ENCODE measurements around the gene CFAP141.

Gene CFAP141

DNA sequence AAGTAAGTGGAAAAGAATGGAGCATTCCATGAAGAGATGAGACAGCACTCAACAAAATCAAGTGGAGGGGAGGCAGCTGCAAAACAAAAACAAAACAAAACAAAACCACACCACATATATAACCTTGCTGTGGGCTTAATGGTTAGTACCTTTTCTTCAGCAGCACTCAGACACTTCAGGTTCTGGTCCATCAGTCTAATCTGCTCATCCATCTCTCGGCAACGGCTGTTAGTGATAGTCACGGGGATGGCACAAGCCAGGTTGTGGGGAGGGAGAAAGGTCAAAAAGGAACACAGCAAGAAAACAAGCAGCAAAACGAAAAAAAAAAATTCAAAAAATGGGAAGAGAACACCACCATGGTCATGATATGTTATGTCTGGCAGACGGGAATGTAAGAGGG lies 34.3 kb downstream of the CFAP141 start:
- no peak for DNase-seq (ENCODE audit: low spot score)

DNA sequence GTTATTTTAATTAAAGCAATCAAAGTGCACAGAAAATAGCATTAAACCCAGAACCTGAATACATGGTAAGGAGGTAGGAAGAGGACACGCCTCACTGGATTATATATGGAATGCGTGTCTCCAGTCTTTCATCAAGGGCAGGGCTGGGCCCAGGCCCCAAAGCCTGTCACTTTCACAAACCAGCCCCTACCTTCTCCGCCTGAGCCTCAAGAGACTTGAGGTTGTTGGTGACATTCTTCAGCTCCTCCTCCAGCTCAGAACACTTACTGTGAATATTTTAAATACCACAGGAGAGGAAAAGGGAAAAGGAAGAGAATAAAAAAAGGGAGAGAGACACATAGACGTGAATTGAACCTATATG lies 34.9 kb downstream of the CFAP141 start:
- DNase-seq (ENCODE audit: low spot score) = no peak

DNA sequence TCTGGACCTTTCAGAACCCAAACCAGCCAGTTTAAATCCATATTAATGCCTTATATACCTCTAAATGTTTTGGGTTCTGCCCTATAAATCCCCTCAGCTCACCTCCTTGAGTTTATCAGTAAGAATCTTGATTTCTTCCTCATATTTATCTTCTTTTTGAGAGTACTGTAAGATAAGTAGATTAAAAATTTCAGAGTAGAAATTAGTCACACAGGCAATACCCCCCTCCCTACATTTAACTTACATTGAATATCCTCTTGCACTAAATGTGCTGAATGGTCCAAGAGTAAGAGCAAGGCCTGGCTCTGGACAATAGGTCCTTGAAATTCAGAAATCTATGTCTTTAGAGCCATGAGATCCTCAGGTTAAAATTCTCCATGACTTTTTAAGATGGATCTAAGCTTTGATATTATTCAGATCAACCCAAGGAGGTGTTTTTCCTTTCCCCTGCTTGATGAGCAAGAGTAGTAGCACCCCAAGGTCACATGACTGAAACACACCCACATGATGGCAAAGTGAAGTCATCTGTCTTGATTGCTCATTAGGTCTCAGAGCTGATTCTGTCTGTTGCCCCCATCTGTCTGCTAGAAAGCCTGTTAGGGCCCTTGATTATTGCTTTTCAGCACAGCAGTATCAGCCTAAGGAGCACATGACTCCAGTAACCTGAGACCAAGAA lies 35.4 kb downstream of the CFAP141 start:
- DNase-seq (ENCODE audit: low spot score) = no peak

DNA sequence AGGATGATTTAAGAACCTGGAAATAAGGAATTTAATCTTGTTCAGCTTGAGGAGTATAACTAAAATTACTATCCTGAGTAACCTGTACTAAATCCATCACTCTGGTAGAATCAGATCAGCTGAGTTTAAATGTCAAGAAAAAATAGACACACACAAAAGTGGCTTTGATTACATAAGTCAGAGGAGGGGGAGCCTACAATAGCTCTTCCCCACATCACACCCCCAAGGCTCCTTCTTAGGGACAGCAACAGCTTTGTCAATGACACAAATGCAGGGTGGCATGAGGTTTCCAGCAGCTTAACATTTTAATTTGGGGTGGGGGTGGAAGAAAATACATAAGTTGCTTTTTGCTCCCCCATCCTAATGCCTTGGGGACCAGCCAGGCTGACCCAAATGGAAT lies 38.7 kb downstream of the CFAP141 start:
- DNase-seq (ENCODE audit: low spot score) = no peak

DNA sequence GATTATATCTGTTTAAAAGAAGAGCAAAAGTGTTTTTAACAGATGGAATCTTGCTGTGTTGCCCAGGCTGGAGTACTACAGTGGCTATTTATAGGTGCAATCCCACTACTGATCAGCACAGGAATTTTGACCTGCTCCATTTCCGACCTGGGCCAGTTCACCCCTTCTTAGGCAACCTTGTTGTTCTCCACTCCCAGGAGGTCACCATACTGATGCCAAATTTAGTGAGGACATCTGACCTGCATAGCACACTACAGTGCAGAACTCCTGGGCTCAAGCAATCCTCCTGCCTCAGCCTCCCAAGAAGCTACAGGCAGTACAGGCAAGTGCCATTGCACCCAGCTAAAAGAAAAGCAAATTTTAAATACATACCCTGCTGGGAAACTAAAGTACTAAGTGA lies 39.9 kb downstream of the CFAP141 start:
- DNase-seq (ENCODE audit: low spot score) = no peak

DNA sequence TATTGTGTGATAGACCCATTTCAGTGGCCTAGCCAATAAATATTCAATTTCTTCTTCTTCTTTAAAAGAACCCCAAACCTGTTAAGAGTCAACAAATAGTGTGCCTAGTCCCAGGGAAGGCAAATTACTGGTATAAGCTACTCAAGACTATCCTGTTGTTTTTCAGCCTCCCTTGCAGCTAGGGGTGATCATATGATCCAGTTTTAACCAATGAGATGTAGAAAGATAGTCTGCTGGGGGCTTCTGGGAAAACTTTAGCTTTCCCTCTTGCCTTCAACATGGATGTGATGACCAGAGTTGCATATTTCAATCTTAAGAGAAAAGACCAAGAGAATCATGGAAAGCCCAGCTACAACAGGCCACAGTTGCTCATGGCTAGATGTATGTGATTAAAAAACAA lies 46.6 kb downstream of the CFAP141 start:
- DNase-seq (ENCODE audit: low spot score) = no peak

DNA sequence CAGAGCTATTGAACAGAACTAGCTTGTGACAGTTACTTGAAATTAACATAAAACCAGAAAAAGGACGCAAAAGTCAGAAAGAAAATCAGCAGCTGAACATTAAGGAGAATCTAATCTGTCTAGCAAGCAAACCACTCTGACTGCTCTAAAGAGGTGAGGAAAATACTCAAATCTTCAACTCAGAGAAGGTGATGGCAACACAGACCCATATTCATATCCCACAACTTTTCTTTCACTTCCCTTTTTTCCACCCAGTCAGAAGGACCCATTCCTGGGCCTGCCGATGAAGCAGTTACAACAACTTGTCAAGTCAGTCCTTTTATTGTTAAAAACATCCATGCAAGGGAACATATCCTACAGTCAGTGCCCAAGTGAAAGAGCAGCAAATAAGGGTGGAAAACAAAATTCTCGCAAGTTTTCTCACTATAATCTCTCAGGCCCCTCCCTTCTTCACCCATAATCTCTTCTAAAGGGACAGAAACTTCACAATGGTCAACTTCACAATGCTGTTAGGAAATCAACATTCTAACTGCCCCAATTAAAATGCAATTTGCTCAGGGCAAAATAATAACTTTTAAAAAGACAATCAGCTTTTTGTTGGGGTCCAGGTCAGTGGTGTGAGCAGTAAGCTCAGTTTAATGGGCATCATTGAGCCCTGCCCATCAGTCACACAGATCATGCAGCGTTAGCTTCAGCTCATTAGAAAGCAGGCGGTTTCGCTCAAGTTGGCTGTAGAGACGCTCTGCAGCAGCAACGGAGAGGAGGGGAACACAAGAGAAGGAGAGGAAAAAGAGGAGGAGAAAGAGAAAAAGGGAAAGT lies 47.6 kb downstream of the CFAP141 start:
- DNase-seq (ENCODE audit: low spot score) = no peak

DNA sequence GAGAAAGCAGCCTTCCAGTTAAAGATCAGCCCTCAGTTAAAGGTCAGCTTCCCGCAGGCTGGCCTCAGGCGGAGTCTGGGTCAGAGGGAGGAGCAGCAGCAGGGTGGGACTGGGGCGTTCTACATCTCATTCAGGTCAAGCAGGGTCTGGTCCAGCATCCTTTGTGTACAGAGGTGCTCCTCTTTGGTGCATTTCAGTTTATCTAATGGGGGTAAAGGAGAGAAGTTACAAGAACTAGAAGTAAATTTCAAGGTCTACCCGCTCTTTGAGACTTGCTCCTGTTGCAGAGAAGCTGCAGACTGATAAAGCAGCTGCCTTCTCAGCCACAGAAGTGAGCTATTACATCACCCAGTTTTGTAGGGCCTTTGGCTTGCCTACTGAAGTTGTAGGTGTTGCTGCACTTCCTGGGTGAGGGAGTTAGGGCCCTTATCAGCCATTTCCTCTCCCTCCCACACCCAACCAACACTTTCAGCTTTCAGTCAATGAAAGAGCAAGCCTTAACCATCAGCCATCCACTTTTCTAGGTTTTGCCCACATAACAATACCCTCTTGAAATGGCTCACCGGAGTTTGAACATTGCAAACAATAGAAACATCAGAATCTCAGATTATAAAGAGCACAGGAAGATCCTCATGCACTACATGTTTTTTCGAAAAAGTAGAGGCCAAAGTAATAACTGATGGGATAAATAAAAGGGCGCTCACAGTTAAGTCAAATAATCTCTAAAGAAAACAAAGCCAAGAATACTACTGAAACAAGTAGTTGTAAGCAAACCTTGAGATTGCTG lies 48.4 kb downstream of the CFAP141 start:
- no peak for DNase-seq (ENCODE audit: low spot score)

DNA sequence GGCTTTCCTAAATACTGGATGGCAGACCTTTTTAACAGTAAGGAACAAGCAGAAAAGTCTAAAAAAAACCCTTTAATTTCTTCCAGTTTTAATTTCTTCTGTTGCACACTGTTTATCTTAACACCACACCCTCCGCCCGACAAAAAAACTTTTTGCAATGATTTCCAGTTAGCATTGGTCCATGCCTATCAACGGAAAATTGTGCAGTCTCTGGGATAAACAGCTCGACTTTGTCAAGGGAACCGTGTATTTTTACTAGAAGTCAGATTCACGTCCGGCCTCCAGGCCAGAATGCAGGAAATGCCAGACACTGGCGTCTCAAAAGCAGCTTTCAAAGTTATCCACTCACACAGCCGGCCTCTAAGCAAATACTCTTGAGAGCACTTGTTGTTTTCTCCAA lies 50.9 kb downstream of the CFAP141 start:
- peak; percentile 65 for DNase-seq (ENCODE audit: low spot score)

DNA sequence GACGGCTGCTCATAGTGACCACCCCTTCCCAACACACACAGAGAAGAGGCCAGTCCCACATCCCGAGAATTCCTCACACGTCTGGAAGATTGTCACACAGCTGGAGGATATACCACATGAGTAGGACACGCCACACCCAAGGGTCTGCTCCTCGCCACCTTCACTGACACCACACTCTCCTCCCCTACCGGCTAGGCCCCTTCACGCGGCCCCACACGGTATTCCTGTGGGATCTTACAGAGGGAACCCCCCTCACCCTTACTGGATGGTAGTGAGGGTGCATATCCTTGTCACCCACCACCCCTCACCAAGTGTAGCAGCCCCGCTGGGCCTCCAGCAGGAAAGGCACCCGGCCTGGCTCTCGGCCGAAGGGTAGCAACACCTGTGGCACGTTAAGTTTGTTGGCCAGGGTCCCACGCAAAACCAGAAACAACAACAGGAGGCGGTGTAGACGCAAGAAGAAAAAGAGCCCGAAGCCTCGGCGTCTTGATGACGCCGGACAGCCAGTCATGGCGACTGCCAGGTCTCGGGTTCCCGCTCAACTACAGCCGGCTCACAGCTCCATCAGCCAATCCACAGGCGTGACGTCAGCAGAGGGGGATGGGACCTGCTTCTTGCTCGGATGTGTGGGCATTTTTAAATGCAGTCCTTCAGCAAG lies 51.5 kb downstream of the CFAP141 start, which contains the start of gene NUP210L:
Gene NUP210L, minus strand, starts transcription at position 540 of the 658 bp plus-strand sequence.
- DNase-seq (ENCODE audit: low spot score) = peak; percentile 34

DNA sequence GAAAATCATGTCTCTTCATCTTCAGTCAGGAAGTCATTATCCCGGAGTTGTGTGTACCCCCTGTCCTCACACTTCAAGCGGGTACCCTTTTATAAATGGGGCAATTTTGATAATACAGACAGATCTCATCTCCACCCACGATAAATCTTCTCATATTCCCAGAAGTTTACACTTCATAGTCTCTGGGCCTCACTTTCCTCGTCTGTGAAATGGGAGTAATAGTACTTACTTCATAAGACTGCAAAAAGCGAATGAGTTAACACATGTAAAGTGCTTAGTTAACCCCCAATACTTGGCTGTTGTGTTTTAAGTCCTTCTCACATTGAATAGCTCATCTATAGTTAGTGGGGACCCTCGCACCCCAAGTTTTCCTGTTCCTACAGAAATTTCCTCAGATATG lies 52.1 kb downstream of the CFAP141 start:
- DNase-seq (ENCODE audit: low spot score) = no peak

DNA sequence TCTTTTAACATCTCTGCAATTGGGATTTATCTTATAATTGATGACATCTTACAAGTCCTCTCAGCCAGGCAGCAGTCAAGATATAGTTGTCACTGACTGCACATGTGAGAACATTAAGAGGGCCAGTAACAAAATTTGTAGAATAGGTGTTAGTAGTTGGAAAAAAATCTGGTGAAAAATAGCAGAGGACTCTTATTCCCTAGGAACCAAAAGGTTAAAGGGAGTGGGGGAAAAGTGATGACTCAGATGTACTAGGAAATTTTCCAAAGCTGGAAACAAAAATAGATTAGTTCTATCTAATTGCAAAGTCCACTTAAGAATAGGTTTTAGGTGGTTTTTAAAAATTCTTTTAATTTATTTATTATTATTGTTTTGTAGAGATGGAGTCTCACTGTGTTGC lies 54.8 kb downstream of the CFAP141 start:
- peak; percentile 34 for DNase-seq (ENCODE audit: low spot score)
